ENCODE results near the gene FNDC1.
A peak's percentile ranks its signal among the peaks of the same experiment; 100 is the strongest.

FNDC1 gene

DNA sequence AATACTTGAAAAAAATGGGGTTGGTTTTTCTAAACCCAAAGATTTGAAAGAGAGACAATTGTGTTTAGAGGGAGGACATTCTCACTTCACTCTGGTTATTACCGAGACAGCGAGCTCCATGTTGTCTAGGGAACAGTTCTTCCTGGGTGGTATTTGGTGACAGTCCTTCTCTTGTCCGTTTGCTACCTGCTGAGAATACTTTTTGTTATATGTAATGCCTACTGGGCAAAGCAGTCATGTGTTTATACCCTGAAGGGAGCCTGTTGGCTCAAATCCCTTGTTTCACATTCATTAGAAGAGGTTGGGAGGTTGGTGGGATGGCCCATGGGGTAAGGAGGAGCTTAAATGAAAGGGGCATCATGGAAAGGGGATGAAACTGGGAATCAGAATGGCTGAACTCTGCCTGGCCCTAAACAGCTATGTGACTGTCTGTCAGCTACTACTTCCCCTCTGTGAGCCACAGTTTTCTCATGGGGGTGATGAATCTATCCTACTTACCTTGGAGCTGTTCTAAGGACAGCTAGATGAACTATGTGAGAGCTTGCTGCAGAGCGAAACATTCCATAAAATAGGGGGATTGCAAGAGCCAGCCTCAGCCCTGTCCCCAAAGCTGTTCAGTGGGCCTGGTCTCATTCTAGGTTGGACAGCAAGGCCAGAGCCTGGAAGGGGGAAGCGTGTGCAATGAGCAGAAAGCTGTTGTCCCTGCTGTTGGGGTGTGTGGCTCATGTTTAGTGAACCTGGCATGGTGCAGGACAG is 43.5 kb downstream of the FNDC1 start:
- DNase-seq: no peak

DNA sequence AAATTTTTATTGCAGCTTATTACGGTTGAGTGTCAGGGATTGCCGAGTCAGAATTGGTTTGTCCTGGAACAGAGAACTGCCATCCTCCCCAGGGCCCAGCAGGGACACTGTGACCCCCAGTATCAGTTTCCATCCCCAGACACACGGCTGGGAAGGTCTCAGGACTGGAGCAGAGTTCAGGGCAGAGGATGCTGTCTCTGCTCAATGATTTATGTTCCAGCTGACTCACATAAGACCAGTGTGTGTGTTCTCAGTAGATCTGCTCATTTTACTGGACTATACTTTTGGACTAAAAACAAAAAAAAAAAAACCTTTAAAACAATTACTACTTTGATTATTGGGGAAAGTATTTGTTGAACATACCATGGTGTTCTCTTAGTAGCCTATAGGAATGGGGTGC is 44.2 kb downstream of the FNDC1 start:
- no peak for DNase-seq

DNA sequence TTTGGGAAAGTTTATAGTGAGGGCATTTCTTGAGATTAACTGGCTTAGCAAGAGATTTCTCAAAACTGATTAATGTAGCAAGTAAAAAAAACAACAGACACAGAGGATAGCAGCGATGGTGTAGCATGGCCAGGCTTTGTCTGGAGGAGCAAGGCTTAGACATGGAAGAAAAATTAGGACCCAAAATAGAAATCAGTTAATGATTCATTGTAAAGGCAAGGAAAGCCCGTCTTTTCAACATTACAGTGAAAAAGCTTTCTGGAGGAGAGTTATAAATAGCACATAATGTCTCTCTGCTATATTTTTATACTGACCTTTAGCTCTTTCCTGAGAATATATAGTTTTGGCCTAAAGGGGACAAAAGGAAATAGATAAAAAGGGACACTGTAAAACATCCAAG is 45.1 kb downstream of the FNDC1 start:
- no peak for DNase-seq

DNA sequence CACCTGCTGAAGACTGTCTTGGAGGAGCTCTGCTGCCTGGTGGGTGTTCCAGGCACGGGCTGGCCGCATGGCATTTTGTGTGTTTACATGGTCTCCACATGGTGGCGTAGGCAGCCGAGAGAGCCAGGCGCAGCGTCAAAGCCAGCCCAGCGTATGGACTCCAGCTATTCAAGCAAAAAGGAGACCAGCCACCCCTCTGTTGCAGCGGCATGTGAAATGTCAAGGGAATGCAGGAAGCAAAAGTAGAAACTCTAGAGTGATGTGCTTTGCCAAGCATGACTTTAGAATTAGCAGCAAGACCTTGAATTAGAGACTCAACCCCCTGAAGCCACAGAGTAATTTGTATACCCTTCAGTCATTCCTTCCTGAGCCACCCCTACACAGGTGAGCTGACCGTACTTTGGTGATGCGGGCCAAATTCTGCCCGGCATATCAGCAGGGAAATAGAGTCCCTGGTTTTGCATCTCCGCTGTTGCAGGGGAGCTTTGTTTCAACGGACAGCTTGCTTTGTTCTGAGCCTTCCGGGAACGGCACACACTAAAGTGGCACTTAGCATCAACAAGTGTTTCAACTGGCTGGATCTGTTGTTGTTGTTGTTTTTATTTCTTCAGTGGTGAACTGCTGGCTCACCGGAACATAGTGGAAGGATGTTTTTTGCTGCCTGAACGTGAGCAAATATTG is 48.5 kb downstream of the FNDC1 start:
- DNase-seq: peak in 2 of 14 donors; percentile 2 to 9

DNA sequence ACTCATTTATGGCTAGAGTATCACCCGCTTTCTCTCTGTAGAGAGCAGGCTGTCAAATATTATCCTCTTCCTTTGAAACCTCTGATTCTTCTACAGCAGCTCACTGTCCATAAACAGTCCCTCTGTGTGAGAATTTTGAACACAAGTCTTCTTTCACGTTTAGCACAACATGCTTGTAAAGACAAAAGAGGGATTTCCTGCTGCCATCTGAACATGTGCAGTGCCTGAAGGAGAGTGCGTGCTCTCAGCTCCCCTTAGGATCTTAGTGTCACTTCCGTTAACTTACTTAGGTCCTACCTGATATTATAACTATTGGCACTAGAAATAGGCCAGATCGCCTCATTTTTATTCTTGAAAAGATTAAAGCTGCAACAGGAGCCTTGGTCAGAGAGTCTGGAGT is 50.9 kb downstream of the FNDC1 start:
- DNase-seq: no peak

DNA sequence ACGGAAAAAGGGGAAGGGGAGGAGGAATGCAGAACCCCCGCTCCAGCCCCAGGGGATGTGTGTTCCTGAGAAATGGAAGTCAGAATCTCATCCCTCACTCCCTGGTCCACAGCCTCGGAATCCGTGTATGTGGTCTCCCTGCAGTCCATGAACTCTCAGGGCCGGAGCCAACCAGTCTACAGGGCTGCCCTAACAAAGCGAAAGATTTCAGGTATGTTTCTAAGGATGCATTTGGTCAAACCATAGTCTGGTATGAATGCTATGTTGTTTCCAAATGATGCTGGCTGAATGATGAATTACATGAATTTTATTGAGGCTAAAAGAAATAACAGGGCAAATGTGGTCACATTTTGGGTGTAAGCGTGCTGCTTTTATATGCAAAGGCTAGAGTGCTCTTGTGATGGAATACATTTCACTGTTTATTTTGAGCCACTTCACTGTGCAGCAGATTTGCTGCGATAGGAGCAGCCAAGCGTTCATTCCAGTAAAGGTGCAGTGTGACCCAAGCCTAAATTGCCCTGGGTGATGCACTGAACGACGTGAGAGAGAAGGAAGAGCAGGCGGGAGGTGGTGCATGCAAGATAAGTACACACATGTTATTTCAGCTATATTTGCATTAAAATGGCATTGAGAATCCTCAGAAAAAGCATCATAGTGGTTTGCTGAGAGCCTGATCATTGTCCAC is 52.4 kb downstream of the FNDC1 start:
- DNase-seq: no peak

DNA sequence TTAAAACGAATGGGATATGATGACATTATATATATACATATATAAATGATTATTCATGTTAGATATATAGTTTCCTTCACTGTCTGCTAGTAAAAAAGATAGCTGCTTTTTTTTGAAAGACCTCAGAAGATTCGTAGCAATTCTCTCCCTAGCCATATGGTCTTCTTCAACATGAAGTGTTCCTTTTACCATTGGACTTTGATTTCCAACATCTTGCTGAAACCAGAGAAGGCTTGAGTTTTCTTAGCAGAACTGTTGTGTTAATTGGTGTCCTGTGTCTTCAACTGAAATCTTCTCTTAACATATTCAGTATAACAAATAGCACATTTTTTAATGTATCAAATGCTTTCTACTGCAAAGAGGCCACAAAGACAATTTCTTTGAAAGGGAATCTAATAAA is 55.3 kb downstream of the FNDC1 start:
- no peak for DNase-seq

DNA sequence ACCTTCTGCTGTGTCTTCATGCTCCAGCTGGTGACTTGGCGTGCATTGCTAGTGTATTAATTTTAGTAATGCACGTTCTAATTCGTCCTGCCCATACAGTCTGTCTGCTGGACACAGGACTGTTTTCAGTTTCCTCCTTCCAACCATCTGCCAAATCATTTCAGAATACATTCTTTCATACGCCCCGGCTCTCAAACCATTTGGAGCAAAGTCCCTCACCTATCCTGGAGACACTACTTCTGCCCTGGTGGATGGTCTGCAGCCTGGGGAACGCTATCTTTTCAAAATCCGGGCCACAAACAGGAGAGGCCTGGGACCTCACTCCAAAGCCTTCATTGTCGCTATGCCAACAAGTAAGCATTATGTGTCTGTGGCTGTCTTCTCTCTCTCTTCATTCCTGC is 60.5 kb downstream of the FNDC1 start:
- peak in 1 of 14 donors; percentile 82 for DNase-seq

DNA sequence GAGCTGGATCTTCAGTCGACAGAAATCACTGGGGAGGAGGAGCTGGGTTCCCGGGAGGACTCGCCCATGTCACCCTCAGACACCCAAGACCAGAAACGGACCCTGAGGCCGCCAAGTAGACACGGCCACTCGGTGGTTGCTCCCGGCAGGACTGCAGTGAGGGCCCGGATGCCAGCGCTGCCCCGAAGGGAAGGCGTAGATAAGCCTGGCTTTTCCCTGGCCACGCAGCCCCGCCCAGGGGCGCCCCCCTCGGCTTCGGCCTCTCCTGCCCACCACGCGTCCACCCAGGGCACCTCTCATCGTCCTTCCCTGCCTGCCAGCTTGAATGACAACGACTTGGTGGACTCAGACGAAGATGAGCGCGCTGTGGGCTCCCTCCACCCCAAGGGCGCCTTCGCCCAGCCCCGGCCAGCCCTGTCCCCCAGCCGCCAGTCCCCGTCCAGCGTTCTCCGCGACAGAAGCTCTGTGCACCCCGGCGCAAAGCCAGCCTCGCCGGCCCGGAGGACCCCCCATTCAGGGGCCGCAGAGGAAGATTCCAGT is 63.0 kb downstream of the FNDC1 start:
- DNase-seq: no peak

DNA sequence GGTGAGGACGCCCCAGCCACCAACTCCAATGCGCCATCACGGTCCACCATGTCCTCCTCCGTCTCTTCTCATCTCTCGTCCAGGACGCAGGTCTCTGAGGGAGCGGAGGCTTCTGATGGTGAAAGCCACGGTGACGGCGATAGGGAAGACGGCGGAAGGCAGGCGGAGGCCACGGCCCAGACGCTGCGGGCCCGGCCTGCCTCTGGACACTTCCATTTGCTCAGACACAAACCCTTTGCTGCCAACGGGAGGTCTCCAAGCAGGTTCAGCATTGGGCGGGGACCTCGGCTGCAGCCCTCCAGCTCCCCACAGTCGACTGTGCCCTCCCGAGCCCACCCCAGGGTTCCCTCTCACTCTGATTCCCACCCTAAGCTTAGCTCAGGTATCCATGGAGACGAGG is 63.6 kb downstream of the FNDC1 start:
- DNase-seq: no peak

DNA sequence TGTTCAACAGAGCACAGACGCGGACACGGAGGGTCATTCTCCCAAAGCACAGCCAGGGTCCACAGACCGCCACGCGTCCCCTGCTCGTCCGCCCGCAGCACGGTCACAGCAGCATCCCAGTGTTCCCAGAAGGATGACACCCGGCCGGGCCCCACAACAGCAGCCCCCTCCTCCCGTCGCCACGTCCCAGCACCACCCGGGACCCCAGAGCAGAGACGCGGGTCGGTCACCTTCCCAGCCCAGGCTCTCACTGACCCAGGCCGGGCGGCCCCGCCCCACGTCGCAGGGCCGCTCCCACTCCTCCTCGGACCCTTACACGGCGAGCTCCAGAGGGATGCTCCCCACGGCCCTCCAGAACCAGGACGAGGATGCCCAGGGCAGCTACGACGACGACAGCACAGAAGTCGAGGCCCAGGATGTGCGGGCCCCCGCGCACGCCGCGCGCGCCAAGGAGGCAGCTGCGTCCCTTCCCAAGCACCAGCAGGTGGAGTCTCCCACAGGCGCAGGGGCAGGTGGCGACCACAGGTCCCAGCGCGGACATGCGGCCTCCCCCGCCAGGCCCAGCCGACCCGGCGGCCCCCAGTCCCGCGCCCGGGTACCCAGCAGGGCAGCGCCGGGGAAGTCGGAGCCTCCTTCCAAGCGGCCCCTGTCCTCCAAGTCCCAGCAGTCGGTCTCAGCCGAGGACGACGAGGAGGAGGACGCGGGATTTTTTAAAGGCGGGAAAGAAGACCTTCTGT is 64.3 kb downstream of the FNDC1 start:
- DNase-seq: no peak

DNA sequence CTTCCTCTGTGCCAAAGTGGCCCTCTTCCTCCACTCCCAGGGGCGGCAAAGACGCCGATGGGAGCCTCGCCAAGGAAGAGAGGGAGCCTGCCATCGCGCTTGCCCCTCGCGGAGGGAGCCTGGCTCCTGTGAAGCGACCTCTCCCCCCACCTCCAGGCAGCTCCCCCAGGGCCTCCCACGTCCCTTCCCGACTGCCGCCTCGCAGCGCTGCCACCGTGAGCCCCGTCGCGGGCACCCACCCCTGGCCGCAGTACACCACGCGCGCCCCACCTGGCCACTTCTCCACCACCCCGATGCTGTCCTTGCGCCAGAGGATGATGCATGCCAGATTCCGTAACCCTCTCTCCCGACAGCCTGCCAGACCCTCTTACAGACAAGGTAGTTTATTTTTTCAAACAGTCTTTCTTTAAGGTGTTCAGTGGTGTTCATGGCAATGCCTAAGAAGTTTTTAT is 64.9 kb downstream of the FNDC1 start:
- no peak for DNase-seq

DNA sequence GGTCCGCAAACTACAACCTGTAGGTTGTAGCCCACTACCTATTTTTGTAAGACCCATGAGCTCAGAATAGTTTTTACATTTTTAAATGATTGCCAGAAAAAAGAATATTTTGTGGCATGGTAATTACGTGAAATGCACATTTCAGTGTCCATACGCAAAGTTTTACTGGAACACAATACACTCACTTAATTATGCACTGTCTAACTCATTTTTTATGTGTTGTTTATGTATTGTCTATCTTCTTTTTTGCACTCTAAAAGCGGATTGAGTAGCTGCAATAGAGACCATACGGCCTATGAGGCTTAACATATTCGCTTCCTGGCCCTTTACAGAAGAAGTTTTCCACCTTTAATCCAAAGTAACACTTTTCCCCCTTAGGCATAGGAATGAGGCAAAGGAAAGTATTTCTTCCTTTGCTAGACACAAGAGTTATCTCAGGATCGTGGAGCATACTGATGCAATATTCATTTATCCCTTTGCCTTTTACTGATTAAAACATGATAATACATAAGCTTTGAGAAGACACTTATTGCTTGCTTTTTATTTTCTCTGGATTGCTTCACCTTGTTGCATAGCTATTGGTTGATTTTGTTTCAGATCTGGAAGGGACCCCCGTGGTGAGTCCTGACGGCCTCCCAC is 69.8 kb downstream of the FNDC1 start:
- DNase-seq: no peak

DNA sequence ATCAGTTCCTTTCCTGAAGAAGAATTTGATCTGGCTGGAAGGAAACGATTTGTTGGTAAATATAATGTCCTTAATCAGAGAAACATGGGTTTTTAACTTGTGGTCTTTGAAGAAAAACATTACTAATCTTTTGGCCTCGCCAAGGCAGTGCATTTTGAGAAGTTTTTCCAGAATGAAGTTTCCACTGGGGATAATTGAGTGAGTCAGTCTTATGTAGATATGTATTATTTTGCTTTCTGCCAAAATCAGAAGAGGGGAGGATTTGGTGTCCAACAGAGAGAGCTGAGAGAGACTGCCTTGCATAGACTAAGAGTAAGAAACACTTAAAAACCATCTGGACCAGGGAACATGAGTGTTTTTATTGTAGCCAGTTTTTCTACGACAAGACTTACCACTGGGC is 79.9 kb downstream of the FNDC1 start:
- no peak for DNase-seq

DNA sequence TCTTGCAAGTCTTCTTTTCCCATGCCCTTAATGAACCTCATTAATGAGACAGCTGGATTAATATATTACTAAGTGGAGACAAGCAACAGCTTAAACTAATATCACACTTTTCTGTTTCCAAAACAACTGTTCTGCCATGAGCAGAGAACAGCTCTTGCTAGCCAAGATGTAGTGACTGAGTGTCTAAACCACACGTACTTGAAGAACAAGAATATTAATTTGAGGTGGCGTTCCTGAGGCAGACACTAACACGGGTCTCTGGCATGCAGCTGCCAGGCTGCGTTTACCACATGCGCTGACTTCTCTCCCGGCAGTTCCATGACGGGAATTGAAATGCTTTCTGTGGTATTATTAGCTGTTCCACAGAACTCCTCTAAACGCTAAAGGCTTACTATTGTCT is 80.6 kb downstream of the FNDC1 start:
- no peak for DNase-seq

DNA sequence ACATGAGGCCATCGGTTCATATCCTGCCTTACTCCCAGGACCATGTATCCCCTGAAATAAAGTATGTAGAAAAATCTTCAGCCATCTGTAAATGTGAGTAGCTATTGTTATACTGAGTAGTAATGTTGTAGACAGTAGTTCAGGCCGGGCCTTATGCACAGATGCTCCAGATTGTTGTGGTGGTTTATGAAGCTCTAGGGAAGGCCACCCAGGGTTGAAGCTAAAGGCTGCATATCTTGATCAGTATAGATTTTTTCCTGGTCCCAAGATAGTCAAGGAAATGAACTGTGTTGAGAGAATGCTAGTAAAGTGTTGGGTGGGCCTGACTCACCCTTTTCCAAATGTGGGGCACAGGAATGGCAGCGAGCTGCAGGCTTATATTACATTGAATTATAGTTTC is 81.4 kb downstream of the FNDC1 start:
- DNase-seq: no peak

DNA sequence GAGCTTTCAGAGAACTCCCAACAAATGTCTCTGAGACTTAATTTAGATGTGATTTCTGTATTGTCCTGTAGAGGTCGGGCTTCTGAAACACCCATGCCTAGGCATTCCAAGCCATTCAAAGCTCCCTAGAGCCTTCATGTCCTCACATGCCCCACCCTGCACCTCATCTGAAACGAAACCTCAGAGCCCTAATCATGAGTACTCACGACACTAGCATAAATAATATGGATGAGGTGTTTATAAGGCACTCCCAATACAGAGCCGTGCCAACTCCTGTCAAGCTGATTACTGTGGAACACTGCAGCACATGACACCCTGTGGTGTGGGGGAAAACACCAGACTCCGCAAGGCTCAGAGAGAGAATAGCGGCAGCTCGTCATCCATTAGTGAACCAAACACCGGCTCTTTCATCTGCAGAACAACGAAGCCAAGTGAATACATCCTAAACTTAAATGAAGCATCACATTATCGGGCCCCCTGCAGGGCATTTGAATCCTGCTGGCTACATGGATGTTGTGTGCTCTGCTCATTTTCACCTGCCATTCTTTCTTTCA is 83.8 kb downstream of the FNDC1 start:
- peak in 8 of 14 donors; percentile 4 to 46 (median 13) for DNase-seq

DNA sequence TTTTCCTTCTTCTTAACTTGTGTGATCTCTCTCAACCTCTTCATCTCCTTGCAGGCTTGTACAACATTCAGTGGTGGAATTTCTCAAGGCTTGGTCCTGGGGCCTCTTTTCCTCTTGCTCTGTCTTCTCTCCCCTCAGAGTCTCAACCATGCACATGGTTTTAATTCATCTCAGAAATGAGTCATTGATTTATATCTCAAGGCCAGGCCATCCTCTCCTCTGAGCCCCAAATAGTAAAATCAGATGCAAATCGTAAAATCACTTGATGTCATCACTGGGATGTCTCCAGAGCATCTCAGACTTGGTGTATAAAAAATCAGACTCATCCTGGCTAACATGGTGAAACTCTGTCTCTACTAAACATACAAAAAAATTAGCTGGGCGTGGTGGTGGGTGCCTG is 85.0 kb downstream of the FNDC1 start:
- DNase-seq: no peak

DNA sequence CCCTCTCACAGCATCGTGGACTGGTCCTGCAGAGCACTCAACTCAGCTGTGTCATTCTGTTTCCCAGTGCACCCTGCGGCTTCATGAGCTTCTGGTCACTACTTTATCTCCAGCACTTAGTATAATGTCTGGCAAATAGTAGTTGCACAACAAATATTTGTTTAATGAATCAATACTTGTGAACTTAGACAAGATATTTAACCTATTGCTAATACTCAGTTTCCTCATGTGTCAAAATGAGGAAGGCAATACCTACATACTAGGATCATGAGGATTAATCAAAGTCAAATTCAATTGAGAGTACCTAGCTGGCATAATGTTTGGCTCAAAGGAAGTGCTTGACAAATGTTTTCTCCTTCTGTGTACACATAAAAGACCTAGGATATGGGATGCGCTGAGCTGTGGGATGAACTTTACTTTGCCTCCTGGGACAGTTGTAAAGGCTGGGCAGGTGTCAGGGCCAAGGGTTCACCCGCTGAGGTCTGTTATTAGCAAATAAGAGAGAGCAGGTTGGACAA is 86.3 kb downstream of the FNDC1 start:
- no peak for DNase-seq

DNA sequence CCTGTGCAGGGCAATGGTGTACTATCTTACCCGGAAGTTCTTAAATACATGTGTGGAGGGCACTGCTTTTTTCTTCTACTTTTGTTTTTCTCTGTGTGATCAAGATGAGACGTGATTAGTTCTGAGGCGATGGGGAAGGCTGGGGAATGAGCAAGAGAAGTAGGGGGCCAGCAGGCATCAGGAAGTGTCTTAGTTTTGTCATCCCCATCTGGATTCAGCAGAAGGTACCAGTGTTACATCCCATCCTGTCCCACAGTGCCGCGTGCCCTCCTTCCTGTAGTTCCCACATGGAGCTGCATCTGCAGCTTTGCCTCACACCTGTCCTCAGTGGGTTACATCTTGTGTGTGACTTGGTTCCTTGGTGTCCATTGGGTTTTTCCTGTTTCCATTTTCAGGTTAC is 86.9 kb downstream of the FNDC1 start:
- DNase-seq: no peak

DNA sequence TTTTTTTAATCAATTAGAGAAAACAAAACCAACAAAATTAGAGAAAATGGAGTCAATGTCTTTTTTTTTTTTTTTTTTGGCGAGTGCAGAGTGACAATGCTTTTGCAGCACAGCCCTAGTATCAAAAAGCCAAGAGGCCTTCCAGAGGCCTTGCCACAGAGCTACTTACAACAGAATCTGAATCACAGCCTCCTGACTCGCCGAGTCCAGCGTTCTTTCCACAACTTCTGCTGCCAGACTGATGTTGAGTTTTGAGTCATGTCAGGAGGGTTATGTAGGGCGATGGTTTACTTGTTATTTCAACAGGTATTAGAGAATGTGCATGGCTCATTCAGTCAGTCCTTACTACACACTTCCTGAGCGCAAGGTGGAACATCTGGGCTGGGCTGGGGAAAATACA is 88.6 kb downstream of the FNDC1 start:
- no peak for DNase-seq

All from C1 segment of cervical spinal cord (tissue), 14 donors.